HCT116 (cell line): ENCODE results near the gene TF. TPM values are rescaled to one million over a fixed set of nuclear protein-coding genes. Genes with fewer than 3 reads are reported as not detected.

Experiments
- ATAC-seq: fragments of 200-7000 bp; cut with Tn5 transposase; 2 replicates; pipeline ENCODE4 v1.9.1; 2020; ENCODE audit warnings: mild to moderate bottlenecking, moderate library complexity
- BruUV-seq: library from RNA; stranded (reverse); fragments of 400-500 nt; replicated peaks from 2 replicates; lab custom pipeline; 2021; lab: Mats Ljungman, UMichigan
- CTCF ChIA-PET: fragments of 300-600 bp; sonication (Branson Sonifier 250); formaldehyde crosslinking; loops from one replicate; lab custom pipeline; 2021; ENCODE audit warnings: antibody characterized with exemption; lab: Charles Lee
- POLR2A ChIA-PET: fragments of 300-600, 350-600 bp; sonication (Branson Sonifier 250); formaldehyde crosslinking; loops from one replicate; lab custom pipeline; 2021; ENCODE audit warnings: antibody characterized with exemption; lab: Charles Lee
- RAD21 ChIA-PET, 2 experiments: fragments of 300-600 bp; sonication (Branson Sonifier 250); formaldehyde crosslinking; loops; one replicate each; lab custom pipeline; 2023; ENCODE audit warnings: low total read pairs in 2 of 2; ENCODE audit not compliant: uncharacterized antibody in 2 of 2, unreplicated experiment in 2 of 2, low non-redundant PET in 1 of 2; lab: Charles Lee
- DNase-seq: peaks from one replicate; pipeline ENCODE4 v3.0.0-alpha.2; 2010; ENCODE audit warnings: low read depth, low spot score
- H2AFZ ChIP-seq: fragments of 200-600 bp; shearing (Covaris generic), sonication (generic); 2 replicates; pipeline ENCODE4 v1.6.1; 2017; ENCODE audit warnings: low read depth, mixed run types, mixed read lengths, antibody characterized with exemption, low read length; ENCODE audit not compliant: poor library complexity, severe bottlenecking
- H3K27ac ChIP-seq: 2 replicates; pipeline ENCODE4 v1.5.1; 2012; ENCODE audit warnings: low read depth, low read length
- H3K27me3 ChIP-seq: fragments of 200-600 bp; sonication (generic); 2 replicates; pipeline ENCODE4 v1.6.1; 2016; ENCODE audit warnings: mixed run types, low read length, mixed read lengths; ENCODE audit not compliant: insufficient read depth
- H3K36me3 ChIP-seq, 2 experiments: fragments of 200-500 bp in 1 of 2; fragments of 200-600 bp in 1 of 2; sonication (Bioruptor generic) in 1 of 2; sonication (generic) in 1 of 2; 2 replicates each; pipeline versions ENCODE4 v1.5.1 to v1.6.1; 2014 to 2016; ENCODE audit warnings: low read length in 2 of 2, inconsistent platforms in 1 of 2, mixed read lengths in 1 of 2, mixed run types in 1 of 2; ENCODE audit not compliant: insufficient read depth in 2 of 2, control insufficient read depth in 1 of 2
- H3K4me1 ChIP-seq, 2 experiments: fragments of 200-600 bp in 1 of 2; sonication (generic) in 1 of 2; 2 replicates each; pipeline versions ENCODE4 v1.5.1 to v1.6.1; 2012 to 2017; ENCODE audit warnings: low read length in 2 of 2, inconsistent platforms in 1 of 2, mild to moderate bottlenecking in 1 of 2, mixed read lengths in 1 of 2, mixed run types in 1 of 2, moderate library complexity in 1 of 2; ENCODE audit not compliant: insufficient read depth in 2 of 2, control insufficient read depth in 1 of 2
- H3K4me2 ChIP-seq: fragments of 200-600 bp; sonication (generic); 2 replicates; pipeline ENCODE4 v1.6.1; 2017; ENCODE audit warnings: mixed run types, low read length, mixed read lengths
- H3K4me3 ChIP-seq, 2 experiments: fragments of 200-600 bp in 1 of 2; sonication (generic) in 1 of 2; replicated peaks in 1 of 2; 2 replicates each; pipeline ENCODE4 v1.5.1; 2011 to 2016; ENCODE audit warnings: low read length in 2 of 2, control low read depth in 1 of 2, low read depth in 1 of 2, mild to moderate bottlenecking in 1 of 2, mixed read lengths in 1 of 2, mixed run types in 1 of 2
- H3K79me2 ChIP-seq: fragments of 200-600 bp; sonication (generic); 2 replicates; pipeline ENCODE4 v1.6.1; 2017; ENCODE audit warnings: mild to moderate bottlenecking, mixed run types, low read length, moderate library complexity, mixed read lengths; ENCODE audit not compliant: insufficient read depth
- H3K9ac ChIP-seq: fragments of 200-600 bp; sonication (generic); 2 replicates; pipeline ENCODE4 v1.6.1; 2016; ENCODE audit warnings: low read length, mixed read lengths
- H3K9me2 ChIP-seq: fragments of 200-600 bp; sonication (generic), shearing (Covaris generic); 2 replicates; pipeline ENCODE4 v1.6.1; 2017; ENCODE audit warnings: mixed run types, mild to moderate bottlenecking, moderate library complexity; ENCODE audit not compliant: insufficient read depth
- H3K9me3 ChIP-seq, 2 experiments: fragments of 200-500 bp in 1 of 2; fragments of 200-600 bp in 1 of 2; sonication (Bioruptor generic) in 1 of 2; sonication (generic) in 1 of 2; 2 replicates each; pipeline ENCODE4 v1.6.1; 2014 to 2017; ENCODE audit warnings: low read length in 2 of 2, mixed read lengths in 2 of 2, inconsistent platforms in 1 of 2, low read depth in 1 of 2, mild to moderate bottlenecking in 1 of 2, mixed run types in 1 of 2, moderate library complexity in 1 of 2; ENCODE audit not compliant: control insufficient read depth in 1 of 2, insufficient read depth in 1 of 2
- H4K20me1 ChIP-seq: fragments of 200-600 bp; sonication (generic), shearing (Covaris generic); 2 replicates; pipeline ENCODE4 v1.6.1; 2017; ENCODE audit warnings: mixed run types, mild to moderate bottlenecking, moderate library complexity; ENCODE audit not compliant: insufficient read depth
- ATF3 ChIP-seq: IDR thresholded peaks from 2 replicates; pipeline ENCODE4 v1.6.1; 2012
- CBX3 ChIP-seq: IDR thresholded peaks from 2 replicates; pipeline ENCODE4 v1.6.1; 2012; ENCODE audit warnings: low read depth
- EGR1 ChIP-seq: IDR thresholded peaks from 2 replicates; pipeline ENCODE4 v1.6.1; 2012; ENCODE audit warnings: low read depth
- EZH2 ChIP-seq: fragments of 200-600 bp; sonication (generic); IDR thresholded peaks from 2 replicates; pipeline ENCODE4 v1.6.1; 2017; ENCODE audit warnings: antibody characterized with exemption, mixed run types
- FOSL1 ChIP-seq: IDR thresholded peaks from 2 replicates; pipeline ENCODE4 v1.6.1; 2012; ENCODE audit warnings: low read depth
- POLR2AphosphoS5 ChIP-seq: IDR thresholded peaks from 2 replicates; pipeline ENCODE4 v1.6.1; 2011; ENCODE audit warnings: mild to moderate bottlenecking, low read depth, low read length, moderate library complexity
- REST ChIP-seq: IDR thresholded peaks from 2 replicates; pipeline ENCODE4 v1.6.1; 2012; ENCODE audit warnings: low read depth
- TCF7L2 ChIP-seq: IDR thresholded peaks from 2 replicates; pipeline ENCODE4 v1.7.0; 2011; ENCODE audit warnings: borderline replicate concordance, inconsistent platforms; ENCODE audit not compliant: insufficient read depth, insufficient read length; ENCODE audit errors: extremely low read depth
- YY1 ChIP-seq: IDR thresholded peaks from 2 replicates; pipeline ENCODE4 v1.6.1; 2011; ENCODE audit warnings: low read length, low read depth, moderate library complexity, mild to moderate bottlenecking; ENCODE audit not compliant: insufficient replicate concordance; ENCODE audit errors: extremely low read depth
- intact Hi-C: fragments of 100-400 bp; cut with micrococcal nuclease; formaldehyde crosslinking; loops from 2 replicates; pipeline ENCODE4 v1.10.0; 2022
- total RNA-seq: library from RNA; stranded (reverse); gene quantifications from one replicate; pipeline ENCODE4 v1.2.1, GENCODE V29; 2021; ENCODE audit not compliant: unreplicated experiment
- TF ChIP-seq, protein P1 (sequence below): IDR thresholded peaks from 2 replicates; pipeline ENCODE4 v1.6.1; 2011; ENCODE audit warnings: mild to moderate bottlenecking, low read length, moderate library complexity; ENCODE audit not compliant: insufficient replicate concordance; ENCODE audit errors: extremely low read depth

The TF gene
- total RNA-seq, 1 experiment from 2014 or later, result 10.4 TPM

- POLR2A ChIA-PET, result no interaction called here
- no peaks in the 10 kb centered on the region for H3K79me2 ChIP-seq
- no TSS peak for BruUV-seq
- H2AFZ ChIP-seq, result no peak overlapping the region
- no peaks in the 10 kb centered on the region for H3K9me3 ChIP-seq
- CTCF ChIA-PET, result no interaction called here
- RAD21 ChIA-PET, result no interaction called here
- H3K9ac ChIP-seq, result no peak overlapping the region
- no peaks in the 10 kb centered on the region for H4K20me1 ChIP-seq
- no peak overlapping the region for H3K4me2 ChIP-seq
- no peaks in the 10 kb centered on the region for H3K36me3 ChIP-seq
- TF ChIP-seq REST, result no peak
- no peak for TF ChIP-seq FOSL1
- TF ChIP-seq, protein P1, sequence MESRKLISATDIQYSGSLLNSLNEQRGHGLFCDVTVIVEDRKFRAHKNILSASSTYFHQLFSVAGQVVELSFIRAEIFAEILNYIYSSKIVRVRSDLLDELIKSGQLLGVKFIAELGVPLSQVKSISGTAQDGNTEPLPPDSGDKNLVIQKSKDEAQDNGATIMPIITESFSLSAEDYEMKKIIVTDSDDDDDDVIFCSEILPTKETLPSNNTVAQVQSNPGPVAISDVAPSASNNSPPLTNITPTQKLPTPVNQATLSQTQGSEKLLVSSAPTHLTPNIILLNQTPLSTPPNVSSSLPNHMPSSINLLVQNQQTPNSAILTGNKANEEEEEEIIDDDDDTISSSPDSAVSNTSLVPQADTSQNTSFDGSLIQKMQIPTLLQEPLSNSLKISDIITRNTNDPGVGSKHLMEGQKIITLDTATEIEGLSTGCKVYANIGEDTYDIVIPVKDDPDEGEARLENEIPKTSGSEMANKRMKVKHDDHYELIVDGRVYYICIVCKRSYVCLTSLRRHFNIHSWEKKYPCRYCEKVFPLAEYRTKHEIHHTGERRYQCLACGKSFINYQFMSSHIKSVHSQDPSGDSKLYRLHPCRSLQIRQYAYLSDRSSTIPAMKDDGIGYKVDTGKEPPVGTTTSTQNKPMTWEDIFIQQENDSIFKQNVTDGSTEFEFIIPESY, result no peak
- TF ChIP-seq POLR2AphosphoS5, result no peak
- TF ChIP-seq YY1, result no peak
- TF ChIP-seq EGR1, result no peak
- no peak for TF ChIP-seq ATF3
- no peak for TF ChIP-seq TCF7L2
- no peak for TF ChIP-seq EZH2
- no peak for TF ChIP-seq CBX3
- ATAC-seq (no peak), DNase-seq (no peak)
- H3K4me3 ChIP-seq, result no peak overlapping the region
- intact Hi-C loops, result no loop called here
- H3K9me2 ChIP-seq, result no peaks in the 10 kb centered on the region
- H3K27me3 ChIP-seq, result peaks cover 25% of the 10 kb centered on the region
- no peak overlapping the region for H3K27ac ChIP-seq
- H3K4me1 ChIP-seq, result no peaks in the 10 kb centered on the region
Measured at GRCh38 chr3:133761605-133762484, 15.7 kb downstream of the TF start.
